Transverse colon (tissue), 4 donors: ENCODE data around the gene ARCN1. TPM values are rescaled to one million over a fixed set of nuclear protein-coding genes. Genes with fewer than 3 reads are reported as not detected.
"Not testable (repeated sequence)": the region's sequence is repeated elsewhere in the genome, so short reads cannot be mapped to it uniquely, and the experiment has no call there.

ENCODE experiments used
- DNase-seq: peaks from one replicate; pipeline ENCODE4 v3.0.0-alpha.2; 2019
- H3K27ac ChIP-seq, 4 donors: fragments of 200-600 bp; sonication (generic); 2 replicates each; pipeline ENCODE4 v1.5.1; 2016 to 2018; ENCODE audit warnings: inconsistent platforms in 4 of 4
- H3K27me3 ChIP-seq: fragments of 200-600 bp; sonication (generic); 2 replicates; pipeline ENCODE4 v1.5.1; 2017; ENCODE audit warnings: inconsistent platforms
- H3K36me3 ChIP-seq, 4 donors: fragments of 200-600 bp; sonication (generic); 2 replicates each; pipeline ENCODE4 v1.5.1; 2017 to 2019; ENCODE audit warnings: inconsistent platforms in 4 of 4
- H3K4me1 ChIP-seq, 4 donors: fragments of 200-600 bp; sonication (generic); 2 replicates each; pipeline ENCODE4 v1.5.1; 2017 to 2020; ENCODE audit warnings: inconsistent platforms in 4 of 4
- H3K4me3 ChIP-seq, 4 donors: fragments of 200-600 bp; sonication (generic); 1 replicate in 1 of 4; 2 replicates in 3 of 4; pipeline versions ENCODE4 v1.5.1 to v1.6.1; 2017 to 2019; ENCODE audit warnings: inconsistent platforms in 4 of 4
- H3K9me3 ChIP-seq, 2 donors: fragments of 200-600 bp; sonication (generic); 2 replicates each; pipeline ENCODE4 v1.5.1; 2017 to 2019; ENCODE audit warnings: inconsistent platforms in 2 of 2
- CTCF ChIP-seq, 5 experiments: fragments of 200-600 bp in 3 of 5; fragments of 450-650 bp in 2 of 5; sonication (generic) in 3 of 5; IDR thresholded peaks; 1 replicate in 2 of 5; 2 replicates in 3 of 5; pipeline ENCODE4 v1.5.1; 2016 to 2017; ENCODE audit warnings: antibody characterized with exemption in 5 of 5, inconsistent platforms in 3 of 5, mild to moderate bottlenecking in 2 of 5, moderate library complexity in 1 of 5
- EP300 ChIP-seq: sonication (generic); formaldehyde crosslinking; IDR thresholded peaks from one replicate; pipeline ENCODE4 v1.6.1; 2017; ENCODE audit warnings: antibody characterized with exemption, low read depth
- POLR2A ChIP-seq: fragments of 450-650 bp; IDR thresholded peaks from one replicate; pipeline ENCODE4 v1.6.1; 2016; ENCODE audit warnings: antibody characterized with exemption, mild to moderate bottlenecking, moderate library complexity
- POLR2AphosphoS5 ChIP-seq, 3 donors: sonication (generic); formaldehyde crosslinking; IDR thresholded peaks; one replicate each; pipeline ENCODE4 v1.6.1; 2016; ENCODE audit warnings: antibody characterized with exemption in 3 of 3
- WGBS, 2 donors: methylation state at CpG; one replicate each; pipeline ENCODE4 v1.1.5; 2018; ENCODE audit warnings: low coverage in 1 of 2; 5-methylcytosine and 5-hydroxymethylcytosine counted together
- in situ Hi-C, 4 donors: fragments of 200-750 bp; cut with MboI; loops; one replicate each; pipeline versions ENCODE4 v1.15.0 to v1.15.1; 2017; ENCODE audit warnings: low sequenced_read_pairs in 3 of 4, low pct_ligation_motif_present in 1 of 4, low pct_unique_long_range_greater_than_20kb in 1 of 4
- intact Hi-C: fragments of 100-400 bp; cut with DNase I; formaldehyde crosslinking; loops from one replicate; pipeline ENCODE4 v1.15.1; 2023; ENCODE audit warnings: low total_unique reads
- total RNA-seq, 4 donors: library from RNA; depleted of rRNA; stranded (reverse); fragments of >200 nt; gene quantifications; one replicate each; pipeline ENCODE4 v1.1.0, GENCODE V29; 2016

Gene ARCN1
- total RNA-seq, 4 donors from 2014 or later: 27.9 to 80.3 (median 61.0) TPM

DNA sequence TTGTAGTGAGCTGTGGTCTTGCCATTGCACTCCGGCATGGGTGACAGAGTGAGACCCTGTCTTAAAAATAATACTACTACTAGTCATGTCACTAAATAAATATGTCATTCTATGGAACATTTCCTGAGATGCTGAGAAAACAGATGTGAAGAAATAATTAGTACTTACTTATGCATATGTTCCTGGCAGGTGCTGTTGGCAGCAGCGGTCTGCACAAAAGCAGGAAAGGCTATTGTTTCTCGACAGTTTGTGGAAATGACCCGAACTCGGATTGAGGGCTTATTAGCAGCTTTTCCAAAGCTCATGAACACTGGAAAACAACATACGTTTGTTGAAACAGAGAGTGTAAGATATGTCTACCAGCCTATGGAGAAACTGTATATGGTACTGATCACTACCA is 8.8 kb downstream of the ARCN1 start:
- Histone ChIP-seq H3K27me3 (no peaks in the 10 kb centered on the region), H3K36me3 (peaks cover 0 to 49% (median 22%) of the 10 kb centered on the region in 4 donors), H3K4me3 (no peak overlapping the region), H3K9me3 (no peaks in the 10 kb centered on the region), H3K27ac (no peak overlapping the region), H3K4me1 (peaks cover 0 to 29% (median 6%) of the 10 kb centered on the region in 4 donors)
- 84 to 85% methylated on average over 6 of the region's 6 CpGs for WGBS, 2 donors
- no peak for TF ChIP-seq POLR2AphosphoS5 (IDR thresholded peaks at IDR 0.05)
- no peak for TF ChIP-seq EP300
- no peak for TF ChIP-seq POLR2A
- no peak for TF ChIP-seq CTCF (IDR thresholded peaks at IDR 0.05)
- in situ Hi-C loops (no loop called here), intact Hi-C loops (no loop called here)
- no peak for DNase-seq

DNA sequence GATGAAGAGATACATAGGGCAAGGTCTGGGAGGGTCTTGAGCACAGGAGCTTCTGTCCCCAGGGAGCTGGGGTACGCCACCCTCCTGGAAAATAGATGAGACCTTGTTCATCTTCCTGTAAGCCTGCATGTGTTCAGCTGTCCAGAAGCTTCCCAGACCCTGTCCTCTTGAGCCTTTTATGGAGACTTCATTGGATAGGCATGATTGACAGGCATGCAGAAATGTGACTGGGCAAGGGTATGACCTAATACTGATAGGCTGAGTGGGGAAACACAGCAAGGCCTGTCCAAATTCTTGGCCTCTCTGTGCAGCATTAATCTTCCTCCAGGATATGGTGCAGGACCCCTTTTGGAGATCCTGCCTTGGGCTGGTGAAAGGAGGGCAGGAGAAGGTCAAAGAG is 15.7 kb downstream of the ARCN1 start:
- H3K9me3 ChIP-seq: no peaks in the 10 kb centered on the region
- TF ChIP-seq POLR2A (no peak), POLR2AphosphoS5 (IDR thresholded peaks at IDR 0.05) (no peak), EP300 (no peak), CTCF (IDR thresholded peaks at IDR 0.05) (no peak)
- 86% methylated on average over 1 of the region's 1 CpG; no CpG with 5 or more reads in 1 of the 2 donors for WGBS, 2 donors
- H3K4me3 ChIP-seq: no peak overlapping the region
- H3K27ac ChIP-seq: no peak overlapping the region
- in situ Hi-C loops (no loop called here), intact Hi-C loops (no loop called here)
- H3K27me3 ChIP-seq: no peaks in the 10 kb centered on the region
- peaks cover 0 to 98% (median 42%) of the 10 kb centered on the region in 4 donors for H3K36me3 ChIP-seq
- DNase-seq: no peak
- peaks cover 0 to 5% (median 0%) of the 10 kb centered on the region in 4 donors for H3K4me1 ChIP-seq

GRCh38 chr11:118592616-118593367 is 20.6 kb downstream of the ARCN1 start:
- in situ Hi-C loops (no loop called here), intact Hi-C loops (no loop called here)
- Histone ChIP-seq H3K4me1 (peaks cover 0 to 5% (median 0%) of the 10 kb centered on the region in 4 donors), H3K36me3 (peaks cover 0 to 82% (median 36%) of the 10 kb centered on the region in 4 donors), H3K4me3 (no peak overlapping the region), H3K9me3 (no peaks in the 10 kb centered on the region), H3K27ac (peak overlapping the region; percentile 64 to 74 (median 66)), H3K27me3 (no peaks in the 10 kb centered on the region)
- WGBS, 2 donors: 60 to 72% methylated on average over 2 of the region's 2 CpGs
- no peak for TF ChIP-seq EP300
- TF ChIP-seq POLR2AphosphoS5 (IDR thresholded peaks at IDR 0.05): peak in 1 of 3 donors; percentile 38
- no peak for DNase-seq

DNA sequence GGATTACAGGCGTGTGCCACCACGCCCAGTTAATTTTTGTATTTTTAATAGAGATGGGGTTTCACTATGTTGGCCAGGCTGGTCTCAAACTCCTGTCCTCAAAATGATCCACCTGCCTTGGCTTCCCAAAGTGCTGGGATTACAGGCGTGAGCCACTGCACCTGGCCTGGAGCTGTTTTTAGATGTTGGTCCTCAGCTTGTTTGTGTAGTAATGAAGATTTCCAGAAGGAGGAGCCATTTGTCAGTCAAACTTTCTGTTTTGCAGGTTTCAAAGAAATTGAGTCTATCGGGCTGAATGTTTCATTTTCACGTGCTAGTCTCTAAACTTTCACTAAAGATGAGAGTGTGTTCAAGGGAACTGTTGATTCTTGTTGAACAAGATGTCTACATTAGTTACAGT is 22.8 kb downstream of the ARCN1 start:
- intact Hi-C loops: not testable (repeated sequence)

More for the DNA sequence above, 22.8 kb downstream of the ARCN1 start:
- DNase-seq, H3K9me3 ChIP-seq, H3K4me1 ChIP-seq, in situ Hi-C loops, H3K27me3 ChIP-seq, H3K4me3 ChIP-seq: not testable (repeated sequence)
- H3K36me3 ChIP-seq: peaks cover 0 to 74% (median 29%) of the 10 kb centered on the region in 4 donors
- H3K27ac ChIP-seq: peak overlapping the region in 2 of 4 donors; percentile 23 to 41
- TF ChIP-seq CTCF (IDR thresholded peaks at IDR 0.05): peak; percentile 35 to 44 (median 43)
- WGBS, 2 donors: 38 to 56% methylated on average over 3 to 5 of the region's 5 CpGs
